COLO668 (cell line): ENCODE data around the gene SORCS3.

Experiments used
- DNase-seq: peaks from one replicate; lab custom pipeline; 2025; ENCODE audit not compliant: unreplicated experiment; lab: John Stamatoyannopoulos, UW

SORCS3 gene

GRCh38 chr10:104834580-104834979 is 193.5 kb downstream of the SORCS3 start:
- no peak for DNase-seq

- no peak for DNase-seq
These were observed 194.3 kb downstream of the SORCS3 start for GRCh38 chr10:104835422-104835821.

- DNase-seq = no peak
These were observed 201.6 kb downstream of the SORCS3 start for GRCh38 chr10:104842704-104843103.

- DNase-seq = no peak
These were observed 203.0 kb downstream of the SORCS3 start for GRCh38 chr10:104844073-104844472.

GRCh38 chr10:104850023-104850422 is 208.9 kb downstream of the SORCS3 start:
- no peak for DNase-seq

- DNase-seq = no peak
These were observed 227.0 kb downstream of the SORCS3 start for GRCh38 chr10:104867966-104868598.

GRCh38 chr10:104872691-104873090 is 231.6 kb downstream of the SORCS3 start:
- no peak for DNase-seq

GRCh38 chr10:104873161-104873560 is 232.1 kb downstream of the SORCS3 start:
- no peak for DNase-seq

- DNase-seq = no peak
These were observed 234.5 kb downstream of the SORCS3 start for GRCh38 chr10:104875561-104875960.

GRCh38 chr10:104880624-104881398 is 239.7 kb downstream of the SORCS3 start:
- no peak for DNase-seq

- DNase-seq = no peak
These were observed 240.7 kb downstream of the SORCS3 start for GRCh38 chr10:104881740-104882139.

GRCh38 chr10:104892879-104893617 is 252.0 kb downstream of the SORCS3 start:
- DNase-seq = no peak

- DNase-seq = no peak
These were observed 252.6 kb downstream of the SORCS3 start for GRCh38 chr10:104893701-104894100.

GRCh38 chr10:104894681-104895080 is 253.6 kb downstream of the SORCS3 start:
- no peak for DNase-seq

GRCh38 chr10:104895541-104895940 is 254.5 kb downstream of the SORCS3 start:
- no peak for DNase-seq

- DNase-seq = no peak
These were observed 254.9 kb downstream of the SORCS3 start for GRCh38 chr10:104895981-104896380.

GRCh38 chr10:104897696-104898095 is 256.6 kb downstream of the SORCS3 start:
- DNase-seq = no peak

- DNase-seq = no peak
These were observed 258.7 kb downstream of the SORCS3 start for GRCh38 chr10:104899779-104900178.

GRCh38 chr10:104903433-104903832 is 262.3 kb downstream of the SORCS3 start:
- DNase-seq = no peak

GRCh38 chr10:104904753-104905323 is 263.7 kb downstream of the SORCS3 start:
- no peak for DNase-seq

- DNase-seq = no peak
These were observed 265.0 kb downstream of the SORCS3 start for GRCh38 chr10:104906112-104906511.

- DNase-seq = no peak
These were observed 266.4 kb downstream of the SORCS3 start for GRCh38 chr10:104907521-104907920.
